Spinal cord (tissue), 10 donors: ENCODE data around the gene MERTK. TPM values are rescaled to one million over a fixed set of nuclear protein-coding genes. Genes with fewer than 3 reads are reported as not detected.
A peak's percentile ranks its signal among the peaks of the same experiment; 100 is the strongest.

Source experiments
- DNase-seq, 6 donors: peaks; one replicate each; pipeline versions ENCODE4 v3.0.0 to v3.0.0-alpha.2; 2013 to 2015; ENCODE audit warnings: low spot score in 6 of 6, low read depth in 4 of 6
- H3K27ac ChIP-seq: one replicate; pipeline ENCODE4 v1.5.1; 2013; ENCODE audit warnings: low read depth, low read length, control low read depth
- H3K27me3 ChIP-seq: one replicate; pipeline ENCODE4 v1.6.1; 2013; ENCODE audit warnings: low read length; ENCODE audit not compliant: control insufficient read depth, insufficient read depth
- H3K36me3 ChIP-seq: one replicate; pipeline ENCODE4 v1.6.1; 2013; ENCODE audit warnings: low read length; ENCODE audit not compliant: control insufficient read depth, insufficient read depth
- H3K4me1 ChIP-seq: one replicate; pipeline ENCODE4 v1.6.1; 2013; ENCODE audit warnings: low read length; ENCODE audit not compliant: control insufficient read depth, insufficient read depth
- H3K4me3 ChIP-seq: one replicate; pipeline ENCODE4 v1.5.1; 2013; ENCODE audit warnings: low read depth, low read length, control low read depth
- H3K9me3 ChIP-seq: one replicate; pipeline ENCODE4 v1.6.1; 2013; ENCODE audit warnings: low read length; ENCODE audit not compliant: control insufficient read depth, insufficient read depth
- WGBS: methylation state at CpG from one replicate; pipeline ENCODE4 v1.1.5; 2013; ENCODE audit warnings: missing lambda C conversion rate; ENCODE audit not compliant: insufficient coverage; 5-methylcytosine and 5-hydroxymethylcytosine counted together
- polyA plus RNA-seq, 2 donors: library from polyadenylated mRNA; unstranded; fragments of 120-200 nt; gene quantifications; one replicate each; pipeline ENCODE4 v1.2.1, GENCODE V29; 2013; ENCODE audit not compliant: insufficient read length in 2 of 2
- total RNA-seq, 2 donors: library from RNA; depleted of rRNA in 1 of 2; stranded (reverse); fragments of 120-200 nt in 1 of 2; fragments of >200 nt in 1 of 2; gene quantifications; one replicate each; pipeline versions ENCODE4 v1.2.3 to v1.2.4, GENCODE V29; 2013 to 2014
- donor health status: healthy.

MERTK gene
- total and polyA plus RNA-seq, 4 donors: 13.4 to 16.8 (median 16.3) TPM

- WGBS: no CpG with 5 or more reads among the region's 1 CpG
- Histone ChIP-seq H3K27ac (no peak overlapping the region), H3K9me3 (no peaks in the 10 kb centered on the region), H3K36me3 (peaks cover 4% of the 10 kb centered on the region), H3K4me1 (no peaks in the 10 kb centered on the region), H3K4me3 (no peak overlapping the region), H3K27me3 (no peaks in the 10 kb centered on the region)
- no peak for DNase-seq
These were observed 72.0 kb downstream of the MERTK start for GRCh38 chr2:111970453-111970852.

DNA sequence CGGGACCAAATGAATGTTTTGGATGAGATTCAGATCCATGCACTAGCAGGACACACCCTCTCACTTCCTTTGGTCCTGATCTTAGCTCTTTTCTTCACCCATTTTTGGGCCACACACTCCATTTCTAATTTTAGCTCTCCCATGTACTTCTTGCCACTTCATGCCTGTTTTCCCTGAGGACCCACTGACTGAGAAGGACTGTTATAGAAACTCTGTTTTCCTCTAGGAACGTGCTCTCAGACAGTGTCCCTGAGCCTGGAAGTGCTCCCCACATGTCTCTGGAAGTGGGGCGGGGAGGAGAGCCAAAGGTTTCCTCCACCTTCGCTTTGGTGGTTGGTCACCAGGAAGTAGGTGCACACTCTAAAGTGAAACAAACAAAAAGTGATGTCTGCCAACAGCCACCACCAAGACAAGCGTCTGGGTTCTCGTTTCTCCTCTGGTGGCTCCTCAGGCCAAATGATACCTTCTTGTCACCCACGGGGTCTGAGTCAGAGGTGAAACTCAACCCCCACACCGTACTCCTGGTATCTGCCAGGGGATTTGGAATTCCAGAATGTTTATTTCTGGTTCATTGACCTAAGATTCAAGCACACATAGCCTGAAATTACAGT, 74.7 kb downstream of the MERTK start:
- DNase-seq: no peak
- H3K9me3 ChIP-seq: peaks cover 4% of the 10 kb centered on the region
- 83% methylated on average over 4 of the region's 8 CpGs for WGBS
- H3K4me1 ChIP-seq: no peaks in the 10 kb centered on the region
- H3K27me3 ChIP-seq: no peaks in the 10 kb centered on the region
- no peak overlapping the region for H3K4me3 ChIP-seq
- H3K36me3 ChIP-seq: peaks cover 2% of the 10 kb centered on the region
- H3K27ac ChIP-seq: no peak overlapping the region

- Histone ChIP-seq H3K4me3 (no peak overlapping the region), H3K27me3 (no peaks in the 10 kb centered on the region), H3K9me3 (peaks cover 4% of the 10 kb centered on the region), H3K4me1 (no peaks in the 10 kb centered on the region), H3K36me3 (peaks cover 2% of the 10 kb centered on the region), H3K27ac (no peak overlapping the region)
- DNase-seq: no peak
- WGBS: 100% methylated on average over 2 of the region's 4 CpGs
These were observed 75.3 kb downstream of the MERTK start for GRCh38 chr2:111973701-111974100.

DNA sequence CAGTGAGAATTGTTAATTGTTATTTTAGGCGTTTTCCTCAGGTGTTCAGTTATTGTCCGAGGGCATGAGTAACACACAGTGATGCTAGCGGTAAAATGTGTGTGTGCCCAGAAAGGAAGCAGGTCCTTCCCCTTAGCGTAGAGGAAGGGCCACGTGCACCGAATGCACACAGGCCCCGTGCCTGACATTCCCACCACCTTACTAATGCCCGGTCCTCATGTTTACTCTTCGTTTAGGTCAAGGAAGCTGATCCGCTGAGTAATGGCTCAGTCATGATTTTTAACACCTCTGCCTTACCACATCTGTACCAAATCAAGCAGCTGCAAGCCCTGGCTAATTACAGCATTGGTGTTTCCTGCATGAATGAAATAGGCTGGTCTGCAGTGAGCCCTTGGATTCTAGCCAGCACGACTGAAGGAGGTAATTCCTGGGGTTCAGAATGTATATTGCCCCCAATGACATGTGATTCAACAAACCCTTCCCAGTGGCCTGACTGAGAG, 76.7 kb downstream of the MERTK start:
- H3K4me3 ChIP-seq: no peak overlapping the region
- H3K4me1 ChIP-seq: no peaks in the 10 kb centered on the region
- H3K9me3 ChIP-seq: peaks cover 4% of the 10 kb centered on the region
- no peaks in the 10 kb centered on the region for H3K36me3 ChIP-seq
- WGBS: 67% methylated on average over 5 of the region's 11 CpGs
- no peak overlapping the region for H3K27ac ChIP-seq
- DNase-seq: no peak
- no peaks in the 10 kb centered on the region for H3K27me3 ChIP-seq

- Histone ChIP-seq H3K9me3 (peaks cover 4% of the 10 kb centered on the region), H3K27me3 (no peaks in the 10 kb centered on the region), H3K4me3 (no peak overlapping the region), H3K27ac (no peak overlapping the region), H3K36me3 (no peaks in the 10 kb centered on the region), H3K4me1 (no peaks in the 10 kb centered on the region)
- DNase-seq: no peak
- 85% methylated on average over 4 of the region's 6 CpGs for WGBS
These were observed 77.4 kb downstream of the MERTK start for GRCh38 chr2:111975819-111976218.

GRCh38 chr2:111977240-111977639, 78.8 kb downstream of the MERTK start:
- no CpG with 5 or more reads among the region's 1 CpG for WGBS
- Histone ChIP-seq H3K9me3 (peaks cover 4% of the 10 kb centered on the region), H3K4me1 (no peaks in the 10 kb centered on the region)

GRCh38 chr2:111978452-111979170, 80.2 kb downstream of the MERTK start:
- peaks cover 4% of the 10 kb centered on the region for H3K36me3 ChIP-seq

More at GRCh38 chr2:111977240-111977639, 78.8 kb downstream of the MERTK start:
- H3K27ac ChIP-seq: no peak overlapping the region
- no peaks in the 10 kb centered on the region for H3K27me3 ChIP-seq
- no peaks in the 10 kb centered on the region for H3K36me3 ChIP-seq
- H3K4me3 ChIP-seq: no peak overlapping the region
- DNase-seq: no peak

GRCh38 chr2:111981666-111982065, 83.3 kb downstream of the MERTK start:
- H3K27me3 ChIP-seq: no peaks in the 10 kb centered on the region
- no peak overlapping the region for H3K4me3 ChIP-seq
- DNase-seq: no peak
- H3K9me3 ChIP-seq: peaks cover 3% of the 10 kb centered on the region
- H3K27ac ChIP-seq: no peak overlapping the region
- peaks cover 5% of the 10 kb centered on the region for H3K36me3 ChIP-seq
- H3K4me1 ChIP-seq: peaks cover 3% of the 10 kb centered on the region
- 100% methylated on average over 1 of the region's 2 CpGs for WGBS

More at GRCh38 chr2:111978452-111979170, 80.2 kb downstream of the MERTK start:
- peak in 1 of 6 donors; percentile 3 for DNase-seq
- Histone ChIP-seq H3K9me3 (peaks cover 4% of the 10 kb centered on the region), H3K4me3 (no peak overlapping the region), H3K4me1 (no peaks in the 10 kb centered on the region), H3K27me3 (no peaks in the 10 kb centered on the region), H3K27ac (no peak overlapping the region)
- WGBS: 53% methylated on average over 3 of the region's 7 CpGs

DNA sequence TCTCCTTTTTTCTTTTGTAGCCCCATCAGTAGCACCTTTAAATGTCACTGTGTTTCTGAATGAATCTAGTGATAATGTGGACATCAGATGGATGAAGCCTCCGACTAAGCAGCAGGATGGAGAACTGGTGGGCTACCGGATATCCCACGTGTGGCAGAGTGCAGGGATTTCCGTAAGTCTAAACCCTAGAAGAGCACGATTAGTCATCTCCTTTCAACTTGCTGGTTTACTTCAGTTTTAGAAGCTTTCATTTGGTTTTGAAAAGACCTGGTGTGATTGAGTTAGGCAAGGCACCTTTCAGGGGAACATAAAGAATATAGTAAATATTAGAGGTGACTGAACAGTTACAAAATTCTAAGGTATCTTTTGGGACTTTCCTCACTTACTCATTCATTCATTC, 84.4 kb downstream of the MERTK start:
- Histone ChIP-seq H3K4me3 (no peak overlapping the region), H3K27ac (no peak overlapping the region), H3K27me3 (no peaks in the 10 kb centered on the region), H3K9me3 (no peaks in the 10 kb centered on the region), H3K36me3 (peaks cover 5% of the 10 kb centered on the region), H3K4me1 (peaks cover 3% of the 10 kb centered on the region)
- WGBS: 98% methylated on average over 5 of the region's 5 CpGs
- no peak for DNase-seq
